A549 (cell line): ENCODE measurements around the gene RASA1. TPM values are rescaled to one million over a fixed set of nuclear protein-coding genes. Genes with fewer than 3 reads are reported as not detected.

Experiments
- ATAC-seq, 2 experiments: fragments of 200-7000 bp in 1 of 2; fragments of >200 bp in 1 of 2; cut with Nextera tagmentation in 1 of 2; cut with Tn5 transposase in 1 of 2; 3 replicates each; pipeline versions ENCODE4 v1.8.0 to v1.9.1; 2018 to 2020; ENCODE audit warnings: mild to moderate bottlenecking in 1 of 2, moderate library complexity in 1 of 2
- CTCF ChIA-PET: fragments of 300-600 bp; sonication (Branson Sonifier 250); formaldehyde crosslinking; extraction: SDS; loops from one replicate; lab custom pipeline; 2021; ENCODE audit warnings: antibody characterized with exemption, inconsistent platforms; lab: Yijun Ruan, JAX
- POLR2A ChIA-PET: fragments of 350-600 bp; formaldehyde crosslinking; extraction: SDS; loops from one replicate; lab custom pipeline; 2021; ENCODE audit warnings: antibody characterized with exemption, inconsistent platforms; lab: Yijun Ruan, JAX
- DNase-seq, 2 experiments: peaks; one replicate each; pipeline versions ENCODE4 v3.0.0 to v3.0.0-alpha.2; 2011 to 2016; ENCODE audit warnings: low read depth in 1 of 2, low spot score in 1 of 2
- FAIRE-seq: peaks from 2 replicates; lab custom pipeline; 2011; peaks lifted over from hg19 to GRCh38; lab: Jason Lieb, UNC
- H3K27ac ChIP-seq, 2 experiments: fragments of >200 bp; sonication (Bioruptor Twin); formaldehyde crosslinking; 3 replicates each; pipeline ENCODE4 v1.5.1; 2016 to 2017
- H3K4me1 ChIP-seq: fragments of >200 bp; sonication (Bioruptor Twin); formaldehyde crosslinking; 3 replicates; pipeline ENCODE4 v1.6.1; 2016
- H3K4me2 ChIP-seq: fragments of >200 bp; sonication (Bioruptor Twin); formaldehyde crosslinking; 3 replicates; pipeline ENCODE4 v1.6.1; 2016
- H3K4me3 ChIP-seq: fragments of >200 bp; sonication (Bioruptor Twin); formaldehyde crosslinking; 3 replicates; pipeline ENCODE4 v1.5.1; 2016
- H3K9me3 ChIP-seq: fragments of >200 bp; sonication (Bioruptor Twin); formaldehyde crosslinking; 3 replicates; pipeline ENCODE4 v1.6.1; 2016
- CBX8 ChIP-seq: fragments of 200-600 bp; sonication (generic); IDR thresholded peaks from 2 replicates; pipeline ENCODE4 v1.6.1; 2016
- CEBPB ChIP-seq, 2 experiments: fragments of >200 bp in 1 of 2; sonication (Bioruptor Twin) in 1 of 2; formaldehyde crosslinking in 1 of 2; IDR thresholded peaks; 2 replicates each; pipeline ENCODE4 v1.6.1; 2012 to 2016
- CHD2 ChIP-seq: fragments of 150-350 bp; IDR thresholded peaks from 2 replicates; pipeline ENCODE4 v1.6.1; 2014; ENCODE audit warnings: low read length; ENCODE audit not compliant: partially characterized antibody
- EP300 ChIP-seq, 2 experiments: fragments of >200 bp; sonication (Bioruptor Twin); formaldehyde crosslinking; IDR thresholded peaks; 2 replicates in 1 of 2; 3 replicates in 1 of 2; pipeline ENCODE4 v1.6.1; 2016 to 2017
- FOSB ChIP-seq: fragments of 250-450 bp; sonication (Bioruptor Pico); IDR thresholded peaks from 2 replicates; pipeline ENCODE4 v1.5.0; 2020; ENCODE audit warnings: mild to moderate bottlenecking, moderate library complexity
- FOSL2 ChIP-seq, 2 experiments: fragments of 450-650 bp in 1 of 2; fragments of >200 bp in 1 of 2; sonication (Bioruptor Twin) in 1 of 2; formaldehyde crosslinking; IDR thresholded peaks; 2 replicates each; pipeline versions ENCODE4 v1.5.0 to v1.6.1; 2016 to 2020; ENCODE audit warnings: mild to moderate bottlenecking in 1 of 2, moderate library complexity in 1 of 2
- GATA3 ChIP-seq: IDR thresholded peaks from 2 replicates; pipeline ENCODE4 v1.6.1; 2012; ENCODE audit warnings: borderline replicate concordance
- HDAC2 ChIP-seq: fragments of 200-600 bp; sonication (generic); IDR thresholded peaks from 2 replicates; pipeline ENCODE4 v1.6.1; 2016
- HES2 ChIP-seq: fragments of >200 bp; sonication (Bioruptor Twin); formaldehyde crosslinking; IDR thresholded peaks from 2 replicates; pipeline ENCODE4 v1.6.1; 2016
- HEYL ChIP-seq: fragments of 250-450 bp; sonication (Bioruptor Pico); IDR thresholded peaks from 2 replicates; pipeline ENCODE4 v1.8.0; 2021; ENCODE audit warnings: mild to moderate bottlenecking, moderate library complexity
- HOXB5 ChIP-seq: fragments of 250-450 bp; sonication (Bioruptor Pico); IDR thresholded peaks from 2 replicates; pipeline ENCODE4 v1.5.0; 2020; ENCODE audit warnings: mild to moderate bottlenecking, moderate library complexity
- JUN ChIP-seq, 2 experiments: fragments of >200 bp; sonication (Bioruptor Twin); formaldehyde crosslinking; IDR thresholded peaks; 2 replicates in 1 of 2; 3 replicates in 1 of 2; pipeline ENCODE4 v1.6.1; 2016 to 2017
- MAFK ChIP-seq: fragments of 450-650 bp; IDR thresholded peaks from 2 replicates; pipeline ENCODE4 v1.6.1; 2014; ENCODE audit not compliant: partially characterized antibody
- MAZ ChIP-seq: fragments of 150-350 bp; IDR thresholded peaks from 2 replicates; pipeline ENCODE4 v1.6.1; 2014; ENCODE audit warnings: antibody characterized with exemption, low read depth, low read length, borderline replicate concordance
- NFE2L2 ChIP-seq: fragments of 150-350 bp; conservative IDR thresholded peaks from 2 replicates; pipeline ENCODE4 v1.6.1; 2014; ENCODE audit warnings: low read length
- NR3C1 ChIP-seq: fragments of >200 bp; sonication (Bioruptor Twin); formaldehyde crosslinking; IDR thresholded peaks from 3 replicates; pipeline ENCODE4 v1.6.1; 2017
- RAD21 ChIP-seq, 2 experiments: fragments of >200 bp in 1 of 2; sonication (Bioruptor Twin) in 1 of 2; formaldehyde crosslinking in 1 of 2; IDR thresholded peaks in 1 of 2; conservative IDR thresholded peaks in 1 of 2; 2 replicates in 1 of 2; 3 replicates in 1 of 2; pipeline ENCODE4 v1.6.1; 2012 to 2018; ENCODE audit warnings: inconsistent platforms in 1 of 2
- RFX5 ChIP-seq: fragments of 450-650 bp; IDR thresholded peaks from 2 replicates; pipeline ENCODE4 v1.7.1; 2014; ENCODE audit warnings: antibody characterized with exemption, mild to moderate bottlenecking, moderate library complexity
- RNF2 ChIP-seq: fragments of 200-600 bp; sonication (generic); IDR thresholded peaks from 2 replicates; pipeline ENCODE4 v1.6.1; 2016; ENCODE audit warnings: low read depth, mild to moderate bottlenecking, antibody characterized with exemption, moderate library complexity, borderline replicate concordance
- SMC3 ChIP-seq: fragments of >200 bp; sonication (Bioruptor Twin); formaldehyde crosslinking; IDR thresholded peaks from 3 replicates; pipeline ENCODE4 v1.6.1; 2018; ENCODE audit warnings: inconsistent platforms
- TFCP2L1 ChIP-seq: fragments of 250-450 bp; sonication (Bioruptor Pico); IDR thresholded peaks from 2 replicates; pipeline ENCODE4 v1.5.0; 2021; ENCODE audit warnings: mild to moderate bottlenecking
- TP53 ChIP-seq: fragments of 250-450 bp; sonication (Bioruptor Pico); IDR thresholded peaks from 2 replicates; pipeline ENCODE4 v1.5.0; 2021; ENCODE audit warnings: mild to moderate bottlenecking, moderate library complexity
- ZC3H11A ChIP-seq: fragments of 450-650 bp; IDR thresholded peaks from 2 replicates; pipeline ENCODE4 v1.6.1; 2014; ENCODE audit warnings: antibody characterized with exemption, mild to moderate bottlenecking
- ZFP36 ChIP-seq: fragments of 450-650 bp; IDR thresholded peaks from 2 replicates; pipeline ENCODE4 v1.6.1; 2014; ENCODE audit warnings: borderline replicate concordance; ENCODE audit not compliant: partially characterized antibody
- ZNF302 ChIP-seq: fragments of 250-450 bp; sonication (Bioruptor Pico); IDR thresholded peaks from 2 replicates; pipeline ENCODE4 v1.9.0; 2021; ENCODE audit warnings: inconsistent platforms, mild to moderate bottlenecking, moderate library complexity
- ZSCAN20 ChIP-seq: fragments of 250-450 bp; sonication (Bioruptor Pico); IDR thresholded peaks from 2 replicates; pipeline ENCODE4 v1.8.0; 2022; ENCODE audit warnings: mild to moderate bottlenecking, moderate library complexity
- WGBS: methylation state at CpG from one replicate; pipeline ENCODE4 v1.1.6; 2017; ENCODE audit errors: missing lambda C conversion rate; 5-methylcytosine and 5-hydroxymethylcytosine counted together
- polyA plus RNA-seq, 4 experiments: library from polyadenylated mRNA; depleted of rRNA in 3 of 4; stranded (reverse); fragments of >200 nt; fragmentation: RNase III in 1 of 4; extraction: RNeasy Plus Mini Kit Qiagen cat#74134 plus additional on column Dnase treatment in 1 of 4; gene quantifications; 2 replicates in 3 of 4; 3 replicates in 1 of 4; pipeline ENCODE4 v1.2.3, GENCODE V29; 2011 to 2017
- TF ChIP-seq, protein P1 (sequence below): fragments of >200 bp; sonication (Bioruptor Twin); formaldehyde crosslinking; IDR thresholded peaks from 3 replicates; pipeline ENCODE4 v1.5.1; 2016

The RASA1 gene
- polyA plus RNA-seq, 2 of the 4 experiments (the other 2 are of a cell fraction), result 18.3 to 41.5 TPM

DNA sequence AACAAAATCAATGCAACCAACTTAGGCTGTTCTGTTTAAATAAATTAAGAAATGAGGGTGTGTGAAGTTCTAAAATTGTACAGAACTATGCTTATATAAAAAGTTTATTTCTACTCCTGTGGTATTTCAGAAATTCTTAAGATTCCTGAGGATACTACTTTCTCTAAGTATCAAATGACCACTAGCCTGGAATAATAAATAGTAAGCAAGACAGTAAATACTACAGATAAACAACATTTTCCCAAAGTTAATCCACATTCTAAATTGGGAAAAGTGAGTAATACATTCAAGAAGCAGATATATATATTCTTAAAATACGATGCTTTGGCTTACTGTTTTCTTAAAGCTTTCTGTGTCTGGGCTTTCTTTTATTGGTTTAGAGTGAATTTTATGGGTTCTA, 115.5 kb downstream of the RASA1 start:
- ATAC-seq, result no peak
- Histone ChIP-seq H3K4me2 (no peak overlapping the region), H3K4me3 (no peak overlapping the region), H3K9me3 (no peaks in the 10 kb centered on the region), H3K4me1 (0 out of 3 replicates have a peak, but pooled peaks cover 4% of the 10 kb centered on the region), H3K27ac (no peak overlapping the region)
- no peak for FAIRE-seq
- POLR2A ChIA-PET, result no interaction called here
- 86% methylated on average over 1 of the region's 1 CpG for WGBS
- DNase-seq, result no peak
- no peak for TF ChIP-seq EP300 (IDR thresholded peaks at IDR 0.05)
- TF ChIP-seq, protein P1, sequence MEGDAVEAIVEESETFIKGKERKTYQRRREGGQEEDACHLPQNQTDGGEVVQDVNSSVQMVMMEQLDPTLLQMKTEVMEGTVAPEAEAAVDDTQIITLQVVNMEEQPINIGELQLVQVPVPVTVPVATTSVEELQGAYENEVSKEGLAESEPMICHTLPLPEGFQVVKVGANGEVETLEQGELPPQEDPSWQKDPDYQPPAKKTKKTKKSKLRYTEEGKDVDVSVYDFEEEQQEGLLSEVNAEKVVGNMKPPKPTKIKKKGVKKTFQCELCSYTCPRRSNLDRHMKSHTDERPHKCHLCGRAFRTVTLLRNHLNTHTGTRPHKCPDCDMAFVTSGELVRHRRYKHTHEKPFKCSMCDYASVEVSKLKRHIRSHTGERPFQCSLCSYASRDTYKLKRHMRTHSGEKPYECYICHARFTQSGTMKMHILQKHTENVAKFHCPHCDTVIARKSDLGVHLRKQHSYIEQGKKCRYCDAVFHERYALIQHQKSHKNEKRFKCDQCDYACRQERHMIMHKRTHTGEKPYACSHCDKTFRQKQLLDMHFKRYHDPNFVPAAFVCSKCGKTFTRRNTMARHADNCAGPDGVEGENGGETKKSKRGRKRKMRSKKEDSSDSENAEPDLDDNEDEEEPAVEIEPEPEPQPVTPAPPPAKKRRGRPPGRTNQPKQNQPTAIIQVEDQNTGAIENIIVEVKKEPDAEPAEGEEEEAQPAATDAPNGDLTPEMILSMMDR, result no peak
- TF ChIP-seq CBX8, result no peak
- no peak for TF ChIP-seq CHD2
- TF ChIP-seq ZNF302 (CRISPR knock-in tag), result no peak
- no peak for TF ChIP-seq TFCP2L1 (CRISPR knock-in tag)
- TF ChIP-seq HDAC2, result no peak
- no peak for TF ChIP-seq GATA3
- no peak for TF ChIP-seq FOSL2 (IDR thresholded peaks at IDR 0.05)
- TF ChIP-seq FOSL2 (CRISPR knock-in tag; IDR thresholded peaks at IDR 0.05), result no peak
- TF ChIP-seq RAD21 (conservative IDR thresholded peaks at IDR 0.05 in 1 of 2, IDR thresholded peaks at IDR 0.05 in 1 of 2), result no peak
- no peak for TF ChIP-seq ZFP36
- TF ChIP-seq NR3C1, result no peak
- TF ChIP-seq RFX5, result no peak
- no peak for TF ChIP-seq HEYL (CRISPR knock-in tag)
- TF ChIP-seq ZC3H11A, result no peak
- TF ChIP-seq MAZ, result no peak
- no peak for TF ChIP-seq ZSCAN20 (CRISPR knock-in tag)
- TF ChIP-seq NFE2L2, result no peak
- CTCF ChIA-PET, result interaction anchor here (0.9 kb wide), 1 partner anchor 9 kb away, joined by 6 read pairs; no protein-coding TSS in a partner anchor

DNA sequence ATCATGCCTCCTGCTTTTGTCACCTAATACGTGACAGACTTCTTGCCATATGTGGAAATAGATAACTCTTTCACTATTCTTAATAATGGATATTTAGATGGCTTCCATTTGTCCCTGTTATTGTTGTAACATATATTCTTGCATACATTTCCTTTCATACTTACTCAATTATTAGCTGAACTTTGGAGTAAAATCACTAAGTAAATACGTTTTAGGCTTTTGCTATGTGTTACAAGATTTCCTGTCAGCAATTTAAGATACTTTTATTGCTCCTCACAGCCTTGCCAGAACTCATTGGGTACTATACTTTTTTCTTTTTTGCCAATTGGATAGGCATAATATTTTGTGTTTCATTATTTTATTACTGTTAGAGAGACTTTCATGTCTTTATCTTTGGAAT, 118.1 kb downstream of the RASA1 start:
- DNase-seq (no peak), FAIRE-seq (no peak), ATAC-seq (no peak)
- no peak overlapping the region for H3K4me3 ChIP-seq
- POLR2A ChIA-PET, result no interaction called here
- no peak overlapping the region for H3K27ac ChIP-seq
- no peak for TF ChIP-seq JUN (IDR thresholded peaks at IDR 0.05)
- no peak for TF ChIP-seq CEBPB (IDR thresholded peaks at IDR 0.05)
- TF ChIP-seq ZFP36, result no peak
- TF ChIP-seq HDAC2, result no peak
- no peak for TF ChIP-seq FOSB (CRISPR knock-in tag)
- TF ChIP-seq, protein P1, result no peak
- no peak for TF ChIP-seq ZNF302 (CRISPR knock-in tag)
- TF ChIP-seq ZSCAN20 (CRISPR knock-in tag), result no peak
- TF ChIP-seq MAZ, result no peak
- TF ChIP-seq RNF2, result no peak
- no peak for TF ChIP-seq TP53 (CRISPR knock-in tag)
- TF ChIP-seq MAFK, result no peak
- no peak for TF ChIP-seq NR3C1
- TF ChIP-seq HES2, result no peak
- no peak for TF ChIP-seq SMC3
- no peak for TF ChIP-seq HOXB5
- no peak for TF ChIP-seq EP300 (IDR thresholded peaks at IDR 0.05)
- CTCF ChIA-PET, result no interaction called here
- peaks cover 14% of the 10 kb centered on the region for H3K4me1 ChIP-seq
- no peaks in the 10 kb centered on the region for H3K9me3 ChIP-seq
- WGBS, result 88% methylated on average over 2 of the region's 2 CpGs
- H3K4me2 ChIP-seq, result no peak overlapping the region
